GM19328 (cell line): Measurements from ENCODE around the gene EVI5.
"Not testable (repeated sequence)": the region's sequence is repeated elsewhere in the genome, so short reads cannot be mapped to it uniquely, and the experiment has no call there.

Experiments used
- ATAC-seq: cut with Tn5 transposase; IDR thresholded peaks from one replicate; pipeline ENCODE4 v1.9.1; 2021; ENCODE audit warnings: mild to moderate bottlenecking, moderate library complexity; ENCODE audit not compliant: unreplicated experiment

Gene EVI5

GRCh38 chr1:92749024-92749634, 35.8 kb downstream of the EVI5 start:
- ATAC-seq, result no peak

GRCh38 chr1:92748138-92748537, 36.8 kb downstream of the EVI5 start:
- ATAC-seq, result no peak

GRCh38 chr1:92747735-92748134, 37.2 kb downstream of the EVI5 start:
- no peak for ATAC-seq

GRCh38 chr1:92746255-92746654, 38.7 kb downstream of the EVI5 start:
- not testable (repeated sequence) for ATAC-seq

GRCh38 chr1:92743221-92743620, 41.7 kb downstream of the EVI5 start:
- ATAC-seq, result no peak

GRCh38 chr1:92739669-92740524, 45.0 kb downstream of the EVI5 start:
- no peak for ATAC-seq

- no peak for ATAC-seq
Measured at GRCh38 chr1:92736395-92736794, 48.5 kb downstream of the EVI5 start.

GRCh38 chr1:92730476-92730875, 54.4 kb downstream of the EVI5 start:
- no peak for ATAC-seq

GRCh38 chr1:92728697-92729096, 56.2 kb downstream of the EVI5 start:
- ATAC-seq, result no peak

GRCh38 chr1:92723713-92724112, 61.2 kb downstream of the EVI5 start:
- ATAC-seq, result not testable (repeated sequence)

GRCh38 chr1:92721886-92722285, 63.0 kb downstream of the EVI5 start:
- ATAC-seq, result no peak

- not testable (repeated sequence) for ATAC-seq
Measured at GRCh38 chr1:92721157-92721556, 63.8 kb downstream of the EVI5 start.

GRCh38 chr1:92715476-92715951, 69.4 kb downstream of the EVI5 start:
- not testable (repeated sequence) for ATAC-seq

GRCh38 chr1:92713939-92714338, 71.0 kb downstream of the EVI5 start:
- no peak for ATAC-seq

- ATAC-seq, result no peak
Measured at GRCh38 chr1:92711473-92712165, 73.3 kb downstream of the EVI5 start.

- no peak for ATAC-seq
Measured at GRCh38 chr1:92709738-92710137, 75.2 kb downstream of the EVI5 start.

GRCh38 chr1:92708368-92708950, 76.4 kb downstream of the EVI5 start:
- no peak for ATAC-seq

- no peak for ATAC-seq
Measured at GRCh38 chr1:92707709-92708108, 77.2 kb downstream of the EVI5 start.

- ATAC-seq, result no peak
Measured at GRCh38 chr1:92707292-92707691, 77.6 kb downstream of the EVI5 start.

GRCh38 chr1:92705446-92705845, 79.5 kb downstream of the EVI5 start:
- ATAC-seq, result no peak

GRCh38 chr1:92701147-92701546, 83.8 kb downstream of the EVI5 start:
- no peak for ATAC-seq
